ENCODE data around the gene ATOH1. TPM values are rescaled to one million over a fixed set of nuclear protein-coding genes. Genes with fewer than 3 reads are reported as not detected.

ATOH1 gene
- total and polyA plus RNA-seq, 2 of the 4 experiments (the other 2 are of a cell fraction) = not detected

GRCh38 chr4:93780080-93780479, 48.5 kb upstream of the ATOH1 start:
- Histone ChIP-seq H3K9me3 (ENCODE audit: control insufficient read depth, insufficient read depth, low read length) (no peaks in the 10 kb centered on the region), H2AK5ac (ENCODE audit: low read depth, low read length) (no peak overlapping the region), H3K4me1 (ENCODE audit: control insufficient read depth, insufficient read depth, low read length) (no peaks in the 10 kb centered on the region), H3K27ac (ENCODE audit: insufficient read depth, low read length) (no peak overlapping the region), H2BK15ac (ENCODE audit: low read depth, low read length) (no peak overlapping the region), H3K14ac (replicated peaks; ENCODE audit: low read depth, low read length) (no peak overlapping the region), H4K20me1 (ENCODE audit: insufficient read depth, low read length) (no peaks in the 10 kb centered on the region), H3K9me1 (ENCODE audit: insufficient read depth, low read length) (no peaks in the 10 kb centered on the region), H4K8ac (ENCODE audit: low read depth in 2 of 2, low read length in 2 of 2) (no peak overlapping the region), H3K27me3 (ENCODE audit: control insufficient read depth, insufficient read depth, low read length) (no peaks in the 10 kb centered on the region), H3K56ac (ENCODE audit: extremely low read depth, insufficient read depth, low read length) (no peak overlapping the region), H4K91ac (ENCODE audit: insufficient read depth, low read depth, low read length) (no peak overlapping the region), H3K79me1 (ENCODE audit: low read depth in 1 of 2, low read length in 2 of 2) (no peaks in the 10 kb centered on the region), H3K23ac (ENCODE audit: low read depth, low read length) (no peak overlapping the region), H2AK9ac (replicated peaks; ENCODE audit: low read depth, low read length, poor library complexity) (no peak overlapping the region), H3K4me2 (ENCODE audit: low read depth, low read length) (no peak overlapping the region), H3K4me3 (ENCODE audit: insufficient read depth, low read depth, low read length) (no peak overlapping the region), H3K36me3 (ENCODE audit: control insufficient read depth, insufficient read depth, low read length) (no peaks in the 10 kb centered on the region), H2BK5ac (ENCODE audit: low read depth, low read length, poor library complexity, severe bottlenecking) (no peak overlapping the region), H3K18ac (ENCODE audit: low read depth, low read length) (no peak overlapping the region), H3K4ac (ENCODE audit: low read depth, low read length) (no peak overlapping the region), H3K9ac (ENCODE audit: low read depth, low read length) (no peak overlapping the region), H2BK20ac (ENCODE audit: low read depth, low read length) (no peak overlapping the region), H4K5ac (ENCODE audit: low read depth, low read length) (no peak overlapping the region), H2BK120ac (ENCODE audit: low read depth, low read length) (no peak overlapping the region), H2AFZ (replicated peaks; ENCODE audit: low read length, poor library complexity) (no peak overlapping the region)
- DNase-seq = no peak
- dilution Hi-C loops (cut with HindIII; ENCODE audit: low sequenced_read_pairs, unreplicated experiment) (no loop called here), intact Hi-C loops (cut with micrococcal nuclease) (no loop called here), in situ Hi-C loops (cut with MboI; ENCODE audit: low sequenced_read_pairs) (loop anchor here (25.0 kb wide), 1 partner anchor 1332 kb away; no protein-coding TSS in a partner anchor)
- WGBS, 2 experiments (ENCODE audit: extremely low coverage in 2 of 2, insufficient read length in 1 of 2) = 70% methylated on average over 2 of the region's 5 CpGs; no CpG with 5 or more reads in 1 of the 2 experiments
- ChIA-PET CTCF (no interaction called here), POLR2A (ENCODE audit: unreplicated experiment) (no interaction called here)
- BruUV-seq (replicated peaks) = no TSS peak
- TF ChIP-seq POLR2A (IDR thresholded peaks at IDR 0.05; ENCODE audit: low read depth, low read length) = no peak
- TF ChIP-seq MAFK (IDR thresholded peaks at IDR 0.05; ENCODE audit: low read depth, low read length) = no peak
- TF ChIP-seq FOS (IDR thresholded peaks at IDR 0.05; ENCODE audit: low read depth, low read length) = no peak
- TF ChIP-seq USF2 (IDR thresholded peaks at IDR 0.05; ENCODE audit: low read depth, low read length) = no peak
- TF ChIP-seq MXI1 (IDR thresholded peaks at IDR 0.05; ENCODE audit: borderline replicate concordance, low read depth, low read length) = no peak
- no peak for TF ChIP-seq SMC3 (IDR thresholded peaks at IDR 0.05; ENCODE audit: low read depth, low read length)
- no peak for TF ChIP-seq BHLHE40 (IDR thresholded peaks at IDR 0.05; ENCODE audit: low read depth, low read length)
- TF ChIP-seq CEBPB (IDR thresholded peaks at IDR 0.05; ENCODE audit: low read depth, low read length) = no peak
- no peak for TF ChIP-seq RCOR1 (IDR thresholded peaks at IDR 0.05; ENCODE audit: insufficient replicate concordance, low read length)
- no peak for TF ChIP-seq RAD21 (IDR thresholded peaks at IDR 0.05; ENCODE audit: low read length)
- no peak for ATAC-seq (ENCODE audit: low read depth)

Data from IMR-90 (cell line).